Activated CD4-positive, alpha-beta memory T cell treated with anti-CD3 and anti-CD28 coated beads for 36 hours (primary cell): ENCODE results near the gene SLC22A2. TPM values are rescaled to one million over a fixed set of nuclear protein-coding genes. Genes with fewer than 3 reads are reported as not detected.

Source experiments
- CTCF ChIA-PET: fragments of 350-600 bp; sonication (Branson Sonifier 250); formaldehyde crosslinking; loops from one replicate; lab custom pipeline; 2021; ENCODE audit warnings: antibody characterized with exemption, inconsistent platforms; lab: Charles Lee
- POLR2A ChIA-PET: fragments of 350-600 bp; sonication (Branson Sonifier 250); formaldehyde crosslinking; loops from one replicate; lab custom pipeline; 2021; ENCODE audit warnings: antibody characterized with exemption; lab: Charles Lee
- DNase-seq: peaks from one replicate; pipeline ENCODE4 v3.0.0-alpha.2; 2020
- H3K27ac Mint-ChIP-seq: one replicate; pipeline ENCODE4 v1.8.0; 2021; ENCODE audit warnings: mixed read lengths
- H3K27me3 Mint-ChIP-seq: one replicate; pipeline ENCODE4 v1.8.0; 2021; ENCODE audit warnings: mixed read lengths
- H3K36me3 Mint-ChIP-seq: one replicate; pipeline ENCODE4 v1.8.0; 2021; ENCODE audit warnings: mixed read lengths
- H3K4me1 Mint-ChIP-seq: one replicate; pipeline ENCODE4 v1.8.0; 2021; ENCODE audit warnings: low read depth, mixed read lengths
- H3K4me3 Mint-ChIP-seq: one replicate; pipeline ENCODE4 v1.8.0; 2021; ENCODE audit warnings: mild to moderate bottlenecking, mixed read lengths
- H3K9me3 Mint-ChIP-seq: one replicate; pipeline ENCODE4 v1.8.0; 2021; ENCODE audit warnings: mixed read lengths
- intact Hi-C: fragments of 100-400 bp; cut with micrococcal nuclease; formaldehyde crosslinking; loops from one replicate; pipeline ENCODE4 v1.15.1; 2023
- total RNA-seq, 2 experiments: library from RNA; stranded (reverse); gene quantifications; one replicate each; pipeline ENCODE4 v1.2.3, GENCODE V29; 2021

SLC22A2 gene
- total RNA-seq, 2 experiments from 2014 or later, result not detected

- no peak for DNase-seq
- POLR2A ChIA-PET, result no interaction called here
- Mint-ChIP-seq H3K36me3 (no peaks in the 10 kb centered on the region), H3K4me3 (no peak overlapping the region), H3K27me3 (peaks cover 42% of the 10 kb centered on the region), H3K9me3 (peaks cover 5% of the 10 kb centered on the region), H3K4me1 (no peaks in the 10 kb centered on the region), H3K27ac (no peak overlapping the region)
- intact Hi-C loops, result no loop called here
- CTCF ChIA-PET, result no interaction called here
Observed at GRCh38 chr6:160217863-160218262, 40.8 kb downstream of the SLC22A2 start.

- Mint-ChIP-seq H3K36me3 (no peaks in the 10 kb centered on the region), H3K9me3 (peaks cover 7% of the 10 kb centered on the region), H3K27me3 (peaks cover 42% of the 10 kb centered on the region), H3K27ac (no peak overlapping the region), H3K4me3 (no peak overlapping the region), H3K4me1 (no peaks in the 10 kb centered on the region)
- no peak for DNase-seq
- intact Hi-C loops, result no loop called here
- POLR2A ChIA-PET, result no interaction called here
- CTCF ChIA-PET, result no interaction called here
Observed at GRCh38 chr6:160217073-160217472, 41.5 kb downstream of the SLC22A2 start.

GRCh38 chr6:160215232-160215631 lies 43.4 kb downstream of the SLC22A2 start:
- peaks cover 52% of the 10 kb centered on the region for H3K27me3 Mint-ChIP-seq
- ChIA-PET CTCF (no interaction called here), POLR2A (no interaction called here)
- DNase-seq, result no peak
- peaks cover 7% of the 10 kb centered on the region for H3K9me3 Mint-ChIP-seq
- H3K4me3 Mint-ChIP-seq, result no peak overlapping the region
- no peaks in the 10 kb centered on the region for H3K4me1 Mint-ChIP-seq
- H3K36me3 Mint-ChIP-seq, result no peaks in the 10 kb centered on the region
- H3K27ac Mint-ChIP-seq, result no peak overlapping the region
- intact Hi-C loops, result no loop called here

GRCh38 chr6:160207618-160208017 lies 51.0 kb downstream of the SLC22A2 start:
- H3K4me3 Mint-ChIP-seq, result no peak overlapping the region
- ChIA-PET POLR2A (no interaction called here), CTCF (interaction anchor here (0.7 kb wide), 1 partner anchor 25 kb away, joined by 3 read pairs; no protein-coding TSS in a partner anchor)
- H3K27me3 Mint-ChIP-seq, result peaks cover 18% of the 10 kb centered on the region
- H3K27ac Mint-ChIP-seq, result no peak overlapping the region
- H3K9me3 Mint-ChIP-seq, result peaks cover 10% of the 10 kb centered on the region
- H3K36me3 Mint-ChIP-seq, result peaks cover 3% of the 10 kb centered on the region
- H3K4me1 Mint-ChIP-seq, result no peaks in the 10 kb centered on the region
- no peak for DNase-seq
- intact Hi-C loops, result no loop called here

GRCh38 chr6:160204710-160205109 lies 53.9 kb downstream of the SLC22A2 start:
- H3K36me3 Mint-ChIP-seq, result peaks cover 3% of the 10 kb centered on the region

GRCh38 chr6:160203953-160204352 lies 54.7 kb downstream of the SLC22A2 start:
- Mint-ChIP-seq H3K4me3 (no peak overlapping the region), H3K9me3 (peaks cover 8% of the 10 kb centered on the region), H3K27me3 (peaks cover 17% of the 10 kb centered on the region), H3K4me1 (no peaks in the 10 kb centered on the region), H3K36me3 (peaks cover 3% of the 10 kb centered on the region), H3K27ac (no peak overlapping the region)
- ChIA-PET POLR2A (no interaction called here), CTCF (no interaction called here)
- intact Hi-C loops, result no loop called here
- DNase-seq, result no peak

More at GRCh38 chr6:160204710-160205109, 53.9 kb downstream of the SLC22A2 start:
- peaks cover 8% of the 10 kb centered on the region for H3K9me3 Mint-ChIP-seq
- H3K27ac Mint-ChIP-seq, result no peak overlapping the region
- no peaks in the 10 kb centered on the region for H3K4me1 Mint-ChIP-seq
- ChIA-PET CTCF (interaction anchor here (1.2 kb wide), 1 partner anchor 329 kb away, joined by 3 read pairs; no protein-coding TSS in a partner anchor), POLR2A (no interaction called here)
- no peak for DNase-seq
- intact Hi-C loops, result no loop called here
- H3K27me3 Mint-ChIP-seq, result peaks cover 17% of the 10 kb centered on the region
- no peak overlapping the region for H3K4me3 Mint-ChIP-seq

- CTCF ChIA-PET, result no interaction called here
- no peak overlapping the region for H3K27ac Mint-ChIP-seq
- POLR2A ChIA-PET, result no interaction called here
- no peaks in the 10 kb centered on the region for H3K4me1 Mint-ChIP-seq
- no peak overlapping the region for H3K4me3 Mint-ChIP-seq
- intact Hi-C loops, result no loop called here
- H3K9me3 Mint-ChIP-seq, result peaks cover 8% of the 10 kb centered on the region
- H3K36me3 Mint-ChIP-seq, result peaks cover 3% of the 10 kb centered on the region
- DNase-seq, result no peak
- peaks cover 17% of the 10 kb centered on the region for H3K27me3 Mint-ChIP-seq
Observed at GRCh38 chr6:160203522-160203921, 55.1 kb downstream of the SLC22A2 start.

- POLR2A ChIA-PET, result no interaction called here
- H3K27me3 Mint-ChIP-seq, result peaks cover 17% of the 10 kb centered on the region
- peaks cover 8% of the 10 kb centered on the region for H3K9me3 Mint-ChIP-seq
- H3K36me3 Mint-ChIP-seq, result peaks cover 3% of the 10 kb centered on the region
- DNase-seq, result no peak
- H3K27ac Mint-ChIP-seq, result no peak overlapping the region
- intact Hi-C loops, result no loop called here
- no peaks in the 10 kb centered on the region for H3K4me1 Mint-ChIP-seq
- CTCF ChIA-PET, result no interaction called here
- no peak overlapping the region for H3K4me3 Mint-ChIP-seq
Observed at GRCh38 chr6:160203076-160203475, 55.5 kb downstream of the SLC22A2 start.

GRCh38 chr6:160202411-160202810 lies 56.2 kb downstream of the SLC22A2 start:
- CTCF ChIA-PET, result no interaction called here
- no peak for DNase-seq

GRCh38 chr6:160201061-160201460 lies 57.6 kb downstream of the SLC22A2 start:
- no peaks in the 10 kb centered on the region for H3K36me3 Mint-ChIP-seq
- H3K4me3 Mint-ChIP-seq, result no peak overlapping the region
- POLR2A ChIA-PET, result no interaction called here
- intact Hi-C loops, result no loop called here
- CTCF ChIA-PET, result no interaction called here
- peaks cover 9% of the 10 kb centered on the region for H3K27me3 Mint-ChIP-seq
- DNase-seq, result no peak
- no peaks in the 10 kb centered on the region for H3K4me1 Mint-ChIP-seq
- H3K27ac Mint-ChIP-seq, result no peak overlapping the region
- H3K9me3 Mint-ChIP-seq, result peaks cover 7% of the 10 kb centered on the region

More at GRCh38 chr6:160202411-160202810, 56.2 kb downstream of the SLC22A2 start:
- no peak overlapping the region for H3K4me3 Mint-ChIP-seq
- H3K27me3 Mint-ChIP-seq, result peaks cover 12% of the 10 kb centered on the region
- H3K27ac Mint-ChIP-seq, result no peak overlapping the region
- no peaks in the 10 kb centered on the region for H3K4me1 Mint-ChIP-seq
- peaks cover 6% of the 10 kb centered on the region for H3K9me3 Mint-ChIP-seq
- intact Hi-C loops, result no loop called here
- POLR2A ChIA-PET, result no interaction called here
- H3K36me3 Mint-ChIP-seq, result no peaks in the 10 kb centered on the region

- no peak overlapping the region for H3K4me3 Mint-ChIP-seq
- peaks cover 9% of the 10 kb centered on the region for H3K27me3 Mint-ChIP-seq
- CTCF ChIA-PET, result no interaction called here
- H3K9me3 Mint-ChIP-seq, result peaks cover 28% of the 10 kb centered on the region
- intact Hi-C loops, result no loop called here
- DNase-seq, result no peak
- H3K4me1 Mint-ChIP-seq, result no peaks in the 10 kb centered on the region
- peaks cover 4% of the 10 kb centered on the region for H3K36me3 Mint-ChIP-seq
- no peak overlapping the region for H3K27ac Mint-ChIP-seq
- POLR2A ChIA-PET, result no interaction called here
Observed at GRCh38 chr6:160198606-160199211, 59.9 kb downstream of the SLC22A2 start.

- H3K27ac Mint-ChIP-seq, result no peak overlapping the region
- intact Hi-C loops, result no loop called here
- peaks cover 9% of the 10 kb centered on the region for H3K27me3 Mint-ChIP-seq
- H3K4me1 Mint-ChIP-seq, result no peaks in the 10 kb centered on the region
- DNase-seq, result no peak
- ChIA-PET CTCF (no interaction called here), POLR2A (no interaction called here)
- H3K4me3 Mint-ChIP-seq, result no peak overlapping the region
- H3K36me3 Mint-ChIP-seq, result peaks cover 4% of the 10 kb centered on the region
- H3K9me3 Mint-ChIP-seq, result peaks cover 37% of the 10 kb centered on the region
Observed at GRCh38 chr6:160197662-160198061, 61.0 kb downstream of the SLC22A2 start.

GRCh38 chr6:160194808-160195207 lies 63.8 kb downstream of the SLC22A2 start:
- CTCF ChIA-PET, result no interaction called here
- DNase-seq, result no peak
- Mint-ChIP-seq H3K27me3 (peaks cover 3% of the 10 kb centered on the region), H3K36me3 (peaks cover 4% of the 10 kb centered on the region), H3K4me1 (no peaks in the 10 kb centered on the region), H3K9me3 (peaks cover 44% of the 10 kb centered on the region), H3K4me3 (no peak overlapping the region), H3K27ac (no peak overlapping the region)
- intact Hi-C loops, result no loop called here
- POLR2A ChIA-PET, result no interaction called here
